Calu3 (cell line): Measurements from ENCODE around the gene NIPBL. TPM values are rescaled to one million over a fixed set of nuclear protein-coding genes. Genes with fewer than 3 reads are reported as not detected.

Source experiments
- BruUV-seq: library from RNA; stranded (reverse); fragments of 400-500 nt; replicated peaks from 2 replicates; lab custom pipeline; 2021; lab: Mats Ljungman, UMichigan
- CTCF ChIA-PET: fragments of 300-600 bp; sonication (Branson Sonifier 250); formaldehyde crosslinking; loops from one replicate; lab custom pipeline; 2022; ENCODE audit warnings: antibody characterized with exemption; lab: Charles Lee
- DNase-seq: peaks from one replicate; pipeline ENCODE4 v3.0.0; 2022
- H3K27ac Mint-ChIP-seq: one replicate; pipeline ENCODE4 v1.8.0; 2022; ENCODE audit warnings: mixed read lengths; ENCODE audit not compliant: unreplicated experiment
- H3K27me3 Mint-ChIP-seq: one replicate; pipeline ENCODE4 v1.8.0; 2022; ENCODE audit warnings: mixed read lengths; ENCODE audit not compliant: unreplicated experiment
- H3K36me3 Mint-ChIP-seq: one replicate; pipeline ENCODE4 v1.8.0; 2022; ENCODE audit warnings: mild to moderate bottlenecking, moderate library complexity, mixed read lengths; ENCODE audit not compliant: insufficient read depth, unreplicated experiment
- H3K4me1 Mint-ChIP-seq: one replicate; pipeline ENCODE4 v1.8.0; 2022; ENCODE audit warnings: mild to moderate bottlenecking, low read depth, mixed read lengths; ENCODE audit not compliant: unreplicated experiment
- H3K4me3 Mint-ChIP-seq: one replicate; pipeline ENCODE4 v1.8.0; 2022; ENCODE audit warnings: mild to moderate bottlenecking, low read depth, moderate library complexity, mixed read lengths; ENCODE audit not compliant: unreplicated experiment
- H3K9me3 Mint-ChIP-seq: one replicate; pipeline ENCODE4 v1.8.0; 2022; ENCODE audit warnings: low read depth, mixed read lengths; ENCODE audit not compliant: unreplicated experiment
- intact Hi-C: fragments of 100-400 bp; cut with micrococcal nuclease; formaldehyde crosslinking; loops from one replicate; pipeline ENCODE4 v1.10.0; 2022; ENCODE audit not compliant: unreplicated experiment
- total RNA-seq: library from RNA; stranded (reverse); gene quantifications from 2 replicates; pipeline ENCODE4 v1.2.3, GENCODE V29; 2022
- TF ChIP-seq, protein P1 (sequence below): fragments of 200-600 bp; IDR thresholded peaks from one replicate; pipeline ENCODE4 v1.8.0; 2022; ENCODE audit warnings: antibody characterized with exemption; ENCODE audit not compliant: unreplicated experiment

The NIPBL gene
- total RNA-seq, 1 experiment from 2014 or later = 53.2 TPM

GRCh38 chr5:36901856-36902255 lies 25.3 kb downstream of the NIPBL start:
- H3K27ac Mint-ChIP-seq = no peak overlapping the region
- CTCF ChIA-PET = no interaction called here
- no peak overlapping the region for H3K4me3 Mint-ChIP-seq
- H3K27me3 Mint-ChIP-seq = no peaks in the 10 kb centered on the region
- TF ChIP-seq, protein P1, sequence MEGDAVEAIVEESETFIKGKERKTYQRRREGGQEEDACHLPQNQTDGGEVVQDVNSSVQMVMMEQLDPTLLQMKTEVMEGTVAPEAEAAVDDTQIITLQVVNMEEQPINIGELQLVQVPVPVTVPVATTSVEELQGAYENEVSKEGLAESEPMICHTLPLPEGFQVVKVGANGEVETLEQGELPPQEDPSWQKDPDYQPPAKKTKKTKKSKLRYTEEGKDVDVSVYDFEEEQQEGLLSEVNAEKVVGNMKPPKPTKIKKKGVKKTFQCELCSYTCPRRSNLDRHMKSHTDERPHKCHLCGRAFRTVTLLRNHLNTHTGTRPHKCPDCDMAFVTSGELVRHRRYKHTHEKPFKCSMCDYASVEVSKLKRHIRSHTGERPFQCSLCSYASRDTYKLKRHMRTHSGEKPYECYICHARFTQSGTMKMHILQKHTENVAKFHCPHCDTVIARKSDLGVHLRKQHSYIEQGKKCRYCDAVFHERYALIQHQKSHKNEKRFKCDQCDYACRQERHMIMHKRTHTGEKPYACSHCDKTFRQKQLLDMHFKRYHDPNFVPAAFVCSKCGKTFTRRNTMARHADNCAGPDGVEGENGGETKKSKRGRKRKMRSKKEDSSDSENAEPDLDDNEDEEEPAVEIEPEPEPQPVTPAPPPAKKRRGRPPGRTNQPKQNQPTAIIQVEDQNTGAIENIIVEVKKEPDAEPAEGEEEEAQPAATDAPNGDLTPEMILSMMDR = no peak
- no peak for DNase-seq
- peaks cover 15% of the 10 kb centered on the region for H3K4me1 Mint-ChIP-seq
- intact Hi-C loops = no loop called here
- peaks cover 5% of the 10 kb centered on the region for H3K9me3 Mint-ChIP-seq
- peaks cover 3% of the 10 kb centered on the region for H3K36me3 Mint-ChIP-seq
- no TSS peak for BruUV-seq

- no TSS peak for BruUV-seq
- Mint-ChIP-seq H3K36me3 (peaks cover 3% of the 10 kb centered on the region), H3K4me3 (no peak overlapping the region), H3K4me1 (peaks cover 14% of the 10 kb centered on the region), H3K27me3 (no peaks in the 10 kb centered on the region), H3K27ac (no peak overlapping the region), H3K9me3 (peaks cover 5% of the 10 kb centered on the region)
- intact Hi-C loops = no loop called here
- CTCF ChIA-PET = no interaction called here
- TF ChIP-seq, protein P1 = no peak
- no peak for DNase-seq
Measured at GRCh38 chr5:36902353-36902752, 25.8 kb downstream of the NIPBL start.

DNA sequence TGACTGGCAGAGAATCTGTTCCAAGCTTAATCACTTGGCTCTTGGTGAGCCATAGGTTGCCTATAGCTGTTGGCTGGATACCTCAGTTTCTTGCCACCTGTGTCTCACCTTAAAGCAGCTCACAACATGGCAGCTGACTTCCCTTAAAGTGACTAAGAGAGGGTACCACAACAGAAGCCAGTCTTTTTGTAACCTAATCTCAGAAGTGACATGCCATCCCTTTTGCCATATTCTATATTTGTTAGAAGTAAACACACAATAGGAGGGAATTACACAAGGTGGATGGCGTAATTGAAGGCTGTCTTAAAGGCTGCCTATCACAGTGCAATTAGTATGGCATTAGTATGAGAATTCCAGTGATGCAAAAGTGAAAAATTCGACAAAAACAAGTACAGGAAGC lies 28.1 kb downstream of the NIPBL start:
- Mint-ChIP-seq H3K27ac (no peak overlapping the region), H3K36me3 (no peaks in the 10 kb centered on the region), H3K9me3 (peaks cover 5% of the 10 kb centered on the region), H3K4me3 (no peak overlapping the region), H3K27me3 (no peaks in the 10 kb centered on the region), H3K4me1 (peaks cover 6% of the 10 kb centered on the region)
- intact Hi-C loops = no loop called here
- no TSS peak for BruUV-seq
- CTCF ChIA-PET = interaction anchor here (0.5 kb wide), 1 partner anchor 26 kb away, joined by 3 read pairs; no protein-coding TSS in a partner anchor
- DNase-seq = no peak
- TF ChIP-seq, protein P1 = no peak

DNA sequence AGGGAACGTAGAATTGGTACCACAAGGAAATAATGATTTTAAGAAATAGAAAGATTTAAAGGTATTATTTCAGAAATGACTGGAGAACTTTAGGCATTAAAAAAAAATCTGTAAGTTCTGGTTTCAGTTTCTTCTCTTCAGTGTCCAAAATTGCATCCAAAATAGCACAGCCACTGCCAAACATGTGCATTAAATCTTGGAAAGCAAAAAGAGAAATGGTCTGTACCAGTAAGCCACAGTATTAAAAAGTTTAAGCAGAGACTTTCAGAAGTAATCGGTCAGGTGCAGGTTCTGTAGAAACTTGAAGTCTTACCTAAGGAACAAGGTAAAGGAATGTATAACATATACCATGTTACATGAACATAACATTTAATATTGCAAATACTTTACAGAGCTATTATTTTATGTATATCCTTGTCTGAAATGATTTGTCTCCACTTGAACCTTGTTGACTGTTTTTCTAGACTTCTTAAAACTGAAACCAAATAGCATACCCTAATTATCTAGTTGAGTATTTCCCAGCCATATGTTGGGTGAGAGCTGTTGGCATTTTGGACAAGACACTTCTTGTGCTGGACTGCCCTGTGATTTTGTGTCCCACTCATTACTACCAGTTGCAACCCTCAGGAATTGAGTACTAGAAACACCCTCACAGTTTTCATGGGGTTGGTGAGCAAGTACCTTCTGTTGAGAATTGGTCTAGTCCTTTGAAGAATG lies 32.1 kb downstream of the NIPBL start:
- CTCF ChIA-PET = no interaction called here
- Mint-ChIP-seq H3K4me3 (no peak overlapping the region), H3K9me3 (no peaks in the 10 kb centered on the region), H3K36me3 (no peaks in the 10 kb centered on the region), H3K4me1 (peaks cover 6% of the 10 kb centered on the region), H3K27me3 (no peaks in the 10 kb centered on the region), H3K27ac (no peak overlapping the region)
- DNase-seq = no peak
- BruUV-seq = no TSS peak
- TF ChIP-seq, protein P1 = no peak
- intact Hi-C loops = no loop called here
